ENCODE data around the gene MRPL36. TPM values are rescaled to one million over a fixed set of nuclear protein-coding genes. Genes with fewer than 3 reads are reported as not detected.

MRPL36 gene
- total RNA-seq, 2 donors from 2014 or later = 47.9 to 66.3 TPM

DNA sequence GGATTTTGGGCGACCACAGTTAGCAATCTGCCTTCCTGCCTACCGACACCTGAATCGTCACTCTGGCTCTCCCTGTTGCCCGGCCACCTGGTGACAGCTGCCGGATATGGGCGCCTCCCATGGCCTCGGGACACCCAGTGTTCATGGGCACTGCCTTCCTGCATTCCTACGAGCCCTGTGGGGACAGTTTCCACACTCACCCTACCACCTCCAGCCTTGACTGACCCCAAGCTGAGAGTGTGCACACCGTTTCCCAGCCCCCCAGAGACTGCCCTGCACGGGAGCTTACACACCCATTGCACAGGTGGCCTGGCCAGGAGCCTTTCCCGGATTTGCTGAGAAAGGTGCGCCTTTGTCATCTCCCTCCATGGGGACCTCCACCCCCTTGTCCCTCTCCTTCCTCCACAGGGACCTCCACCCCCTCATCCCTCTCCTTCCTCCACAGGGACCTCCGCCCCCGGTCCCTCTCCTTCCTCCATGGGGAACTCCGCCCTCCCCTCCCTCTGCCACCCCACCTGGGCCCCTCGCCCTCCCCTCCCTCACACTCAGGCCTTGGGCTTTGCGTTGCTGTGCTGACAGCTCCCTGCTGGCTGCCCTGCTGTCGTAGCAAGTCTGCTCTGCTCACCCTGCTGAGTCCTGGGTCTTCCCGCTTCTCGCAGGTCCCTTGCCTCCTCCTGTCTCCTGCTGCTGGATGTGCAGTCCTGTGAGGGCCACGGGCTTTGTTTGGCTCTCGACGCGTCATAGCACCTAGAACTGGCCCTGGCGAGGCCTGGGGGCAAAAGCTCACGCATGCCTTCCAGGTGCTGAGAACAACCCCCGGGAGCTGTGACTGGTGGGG is 48.4 kb downstream of the MRPL36 start:
- no peaks in the 10 kb centered on the region for H3K4me1 ChIP-seq (replicated peaks)
- H3K4me3 ChIP-seq = no peak overlapping the region
- intact Hi-C loops (cut with DNase I) = no loop called here
- H3K9me3 ChIP-seq = no peaks in the 10 kb centered on the region
- no peak overlapping the region for H3K27ac ChIP-seq
- WGBS = 52% methylated on average over 27 of the region's 27 CpGs
- H3K27me3 ChIP-seq (replicated peaks; ENCODE audit: insufficient read depth) = no peaks in the 10 kb centered on the region
- H3K36me3 ChIP-seq = no peaks in the 10 kb centered on the region
- TF ChIP-seq, protein P1, sequence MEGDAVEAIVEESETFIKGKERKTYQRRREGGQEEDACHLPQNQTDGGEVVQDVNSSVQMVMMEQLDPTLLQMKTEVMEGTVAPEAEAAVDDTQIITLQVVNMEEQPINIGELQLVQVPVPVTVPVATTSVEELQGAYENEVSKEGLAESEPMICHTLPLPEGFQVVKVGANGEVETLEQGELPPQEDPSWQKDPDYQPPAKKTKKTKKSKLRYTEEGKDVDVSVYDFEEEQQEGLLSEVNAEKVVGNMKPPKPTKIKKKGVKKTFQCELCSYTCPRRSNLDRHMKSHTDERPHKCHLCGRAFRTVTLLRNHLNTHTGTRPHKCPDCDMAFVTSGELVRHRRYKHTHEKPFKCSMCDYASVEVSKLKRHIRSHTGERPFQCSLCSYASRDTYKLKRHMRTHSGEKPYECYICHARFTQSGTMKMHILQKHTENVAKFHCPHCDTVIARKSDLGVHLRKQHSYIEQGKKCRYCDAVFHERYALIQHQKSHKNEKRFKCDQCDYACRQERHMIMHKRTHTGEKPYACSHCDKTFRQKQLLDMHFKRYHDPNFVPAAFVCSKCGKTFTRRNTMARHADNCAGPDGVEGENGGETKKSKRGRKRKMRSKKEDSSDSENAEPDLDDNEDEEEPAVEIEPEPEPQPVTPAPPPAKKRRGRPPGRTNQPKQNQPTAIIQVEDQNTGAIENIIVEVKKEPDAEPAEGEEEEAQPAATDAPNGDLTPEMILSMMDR (IDR thresholded peaks at IDR 0.05) = no peak
- TF ChIP-seq POLR2AphosphoS5 (IDR thresholded peaks at IDR 0.05) = no peak
- no peak for TF ChIP-seq POLR2A (IDR thresholded peaks at IDR 0.05)
- no peak for DNase-seq (ENCODE audit: low spot score)

DNA sequence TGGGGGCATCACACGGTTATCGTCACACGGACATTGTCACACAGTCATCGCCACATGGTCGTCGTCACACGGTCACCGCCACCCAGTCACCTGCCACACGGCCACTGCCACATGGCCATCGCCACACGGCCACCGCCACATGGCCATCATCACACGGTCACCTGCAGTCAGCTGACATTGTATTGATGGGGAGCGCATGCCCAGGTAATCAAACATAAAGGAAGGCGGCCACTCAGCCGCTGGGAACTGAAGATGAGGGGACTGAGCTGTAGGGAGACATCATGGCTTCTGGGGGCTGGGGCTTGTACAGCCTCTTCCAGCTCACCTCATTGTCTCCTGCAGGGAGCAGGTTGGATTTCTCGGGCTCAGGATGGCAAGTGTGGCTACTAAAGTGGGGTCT is 49.2 kb downstream of the MRPL36 start:
- Histone ChIP-seq H3K27me3 (replicated peaks; ENCODE audit: insufficient read depth) (no peaks in the 10 kb centered on the region), H3K27ac (no peak overlapping the region), H3K4me3 (no peak overlapping the region), H3K4me1 (replicated peaks) (no peaks in the 10 kb centered on the region), H3K36me3 (no peaks in the 10 kb centered on the region), H3K9me3 (no peaks in the 10 kb centered on the region)
- 89% methylated on average over 17 of the region's 17 CpGs for WGBS
- TF ChIP-seq POLR2AphosphoS5 (IDR thresholded peaks at IDR 0.05) (no peak), POLR2A (IDR thresholded peaks at IDR 0.05) (no peak)
- TF ChIP-seq, protein P1 (IDR thresholded peaks at IDR 0.05) = no peak
- intact Hi-C loops (cut with DNase I) = no loop called here
- no peak for DNase-seq (ENCODE audit: low spot score)

- no peak for DNase-seq (ENCODE audit: low spot score)
- Histone ChIP-seq H3K36me3 (no peaks in the 10 kb centered on the region), H3K9me3 (no peaks in the 10 kb centered on the region), H3K27me3 (replicated peaks; ENCODE audit: insufficient read depth) (no peaks in the 10 kb centered on the region), H3K4me3 (no peak overlapping the region), H3K4me1 (replicated peaks) (no peaks in the 10 kb centered on the region), H3K27ac (no peak overlapping the region)
- TF ChIP-seq POLR2AphosphoS5 (IDR thresholded peaks at IDR 0.05) (no peak), POLR2A (IDR thresholded peaks at IDR 0.05) (no peak)
- TF ChIP-seq, protein P1 (IDR thresholded peaks at IDR 0.05) = no peak
- intact Hi-C loops (cut with DNase I) = no loop called here
- 89% methylated on average over 19 of the region's 19 CpGs for WGBS
Measured at GRCh38 chr5:1749346-1750124, 50.1 kb downstream of the MRPL36 start.

DNA sequence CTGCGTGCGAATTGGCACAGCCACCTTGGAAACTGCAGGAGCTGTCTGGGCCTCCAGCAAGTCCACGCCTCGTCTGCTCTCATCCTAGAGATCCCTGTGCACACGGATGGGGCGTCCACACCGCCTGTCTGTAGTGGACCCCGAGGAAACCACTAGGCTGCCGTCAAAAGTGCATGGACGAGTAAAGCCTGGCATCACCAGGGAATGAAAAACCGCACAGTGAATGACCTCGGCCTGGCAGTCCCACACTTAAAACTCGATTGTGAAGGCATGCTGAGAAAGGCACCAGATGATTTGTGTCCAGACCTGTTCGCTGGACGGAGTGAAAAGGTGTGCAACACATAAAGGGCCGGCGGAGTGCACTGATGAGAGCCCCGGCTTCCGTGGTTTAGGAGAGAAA is 50.8 kb downstream of the MRPL36 start:
- no peaks in the 10 kb centered on the region for H3K36me3 ChIP-seq
- no peak for DNase-seq (ENCODE audit: low spot score)
- H3K9me3 ChIP-seq = no peaks in the 10 kb centered on the region
- no peaks in the 10 kb centered on the region for H3K4me1 ChIP-seq (replicated peaks)
- WGBS = 82% methylated on average over 19 of the region's 19 CpGs
- no peak overlapping the region for H3K4me3 ChIP-seq
- intact Hi-C loops (cut with DNase I) = no loop called here
- no peaks in the 10 kb centered on the region for H3K27me3 ChIP-seq (replicated peaks; ENCODE audit: insufficient read depth)
- no peak overlapping the region for H3K27ac ChIP-seq
- no peak for TF ChIP-seq POLR2A (IDR thresholded peaks at IDR 0.05)
- TF ChIP-seq, protein P1 (IDR thresholded peaks at IDR 0.05) = no peak
- no peak for TF ChIP-seq POLR2AphosphoS5 (IDR thresholded peaks at IDR 0.05)

Other genes with a start within 250 kb of the MRPL36 start
- gene NDUFS6, start 1.6 kb upstream of the MRPL36 start, total RNA-seq = 10 to 100 TPM; 27.8 to 70.2 TPM
- gene IRX4, start 83.1 kb upstream of the MRPL36 start, total RNA-seq = 10 to 100 TPM in 1 of 2 donors, 1 to 10 TPM in 1; 1.8 to 30.0 TPM